Body of pancreas (tissue), 4 donors: ENCODE results near the gene CLK1. TPM values are rescaled to one million over a fixed set of nuclear protein-coding genes. Genes with fewer than 3 reads are reported as not detected.
A peak's percentile ranks its signal among the peaks of the same experiment; 100 is the strongest.

ENCODE experiments used
- ATAC-seq: fragments of 150-250 bp; one replicate; pipeline ENCODE4 v1.9.1; 2016
- DNase-seq, 4 donors: peaks; one replicate each; pipeline ENCODE4 v3.0.0-alpha.2; 2019
- H3K27ac ChIP-seq, 4 donors: fragments of 200-600 bp; sonication (generic); 1 replicate in 3 of 4; 2 replicates in 1 of 4; pipeline versions ENCODE4 v1.5.1 to v1.6.1; 2016 to 2019; ENCODE audit warnings: mild to moderate bottlenecking in 1 of 4, mixed read lengths in 1 of 4, moderate library complexity in 1 of 4
- H3K27me3 ChIP-seq, 2 donors: fragments of 200-600 bp; sonication (generic); one replicate each; pipeline ENCODE4 v1.6.0; 2016; ENCODE audit warnings: mild to moderate bottlenecking in 1 of 2
- H3K36me3 ChIP-seq, 2 donors: fragments of 200-600 bp; sonication (generic); replicated peaks in 1 of 2; 2 replicates each; pipeline ENCODE4 v1.5.1; 2016; ENCODE audit warnings: low read depth in 2 of 2; ENCODE audit not compliant: insufficient read depth in 1 of 2
- H3K4me1 ChIP-seq: fragments of 200-600 bp; sonication (generic); one replicate; pipeline ENCODE4 v1.6.0; 2016
- H3K4me3 ChIP-seq, 2 donors: fragments of 200-600 bp; sonication (generic); 1 replicate in 1 of 2; 2 replicates in 1 of 2; pipeline ENCODE4 v1.5.1; 2016 to 2019
- H3K9me3 ChIP-seq, 3 donors: fragments of 200-600 bp; sonication (generic); 1 replicate in 2 of 3; 2 replicates in 1 of 3; pipeline ENCODE4 v1.5.1; 2016
- POLR2A ChIP-seq, 3 donors: fragments of 450-650 bp; IDR thresholded peaks; one replicate each; pipeline ENCODE4 v1.6.1; 2016; ENCODE audit warnings: antibody characterized with exemption in 3 of 3, mild to moderate bottlenecking in 2 of 3
- WGBS, 2 donors: methylation state at CpG; one replicate each; pipeline ENCODE4 v1.1.5; 2017; 5-methylcytosine and 5-hydroxymethylcytosine counted together
- intact Hi-C: fragments of 100-400 bp; cut with DNase I; formaldehyde crosslinking; loops from one replicate; pipeline ENCODE4 v1.15.1; 2023
- total RNA-seq, 2 donors: library from RNA; depleted of rRNA; stranded (reverse); fragments of >200 nt; gene quantifications; one replicate each; pipeline ENCODE4 v1.1.0, GENCODE V29; 2016
- TF ChIP-seq, protein P1 (sequence below), 7 experiments: fragments of 450-650 bp in 4 of 7; fragments of 200-600 bp in 3 of 7; sonication (generic) in 3 of 7; IDR thresholded peaks; one replicate each; pipeline ENCODE4 v1.5.1; 2016 to 2019; ENCODE audit warnings: antibody characterized with exemption in 7 of 7

The CLK1 gene
- total RNA-seq, 2 donors from 2014 or later = 143 to 151 TPM

GRCh38 chr2:200812122-200813022, 52.1 kb downstream of the CLK1 start:
- H3K9me3 ChIP-seq = no peaks in the 10 kb centered on the region
- peak overlapping the region; percentile 91 to 99 for H3K4me3 ChIP-seq
- peak; percentile 61 for ATAC-seq
- H3K4me1 ChIP-seq = peaks cover 36% of the 10 kb centered on the region
- 1 to 4% methylated on average over 12 to 66 of the region's 70 CpGs for WGBS, 2 donors
- TF ChIP-seq, protein P1, sequence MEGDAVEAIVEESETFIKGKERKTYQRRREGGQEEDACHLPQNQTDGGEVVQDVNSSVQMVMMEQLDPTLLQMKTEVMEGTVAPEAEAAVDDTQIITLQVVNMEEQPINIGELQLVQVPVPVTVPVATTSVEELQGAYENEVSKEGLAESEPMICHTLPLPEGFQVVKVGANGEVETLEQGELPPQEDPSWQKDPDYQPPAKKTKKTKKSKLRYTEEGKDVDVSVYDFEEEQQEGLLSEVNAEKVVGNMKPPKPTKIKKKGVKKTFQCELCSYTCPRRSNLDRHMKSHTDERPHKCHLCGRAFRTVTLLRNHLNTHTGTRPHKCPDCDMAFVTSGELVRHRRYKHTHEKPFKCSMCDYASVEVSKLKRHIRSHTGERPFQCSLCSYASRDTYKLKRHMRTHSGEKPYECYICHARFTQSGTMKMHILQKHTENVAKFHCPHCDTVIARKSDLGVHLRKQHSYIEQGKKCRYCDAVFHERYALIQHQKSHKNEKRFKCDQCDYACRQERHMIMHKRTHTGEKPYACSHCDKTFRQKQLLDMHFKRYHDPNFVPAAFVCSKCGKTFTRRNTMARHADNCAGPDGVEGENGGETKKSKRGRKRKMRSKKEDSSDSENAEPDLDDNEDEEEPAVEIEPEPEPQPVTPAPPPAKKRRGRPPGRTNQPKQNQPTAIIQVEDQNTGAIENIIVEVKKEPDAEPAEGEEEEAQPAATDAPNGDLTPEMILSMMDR (IDR thresholded peaks at IDR 0.05) = peak; percentile 50 to 79 (median 73)
- TF ChIP-seq POLR2A (IDR thresholded peaks at IDR 0.05) = no peak
- DNase-seq = peak; percentile 78 to 84 (median 80)
- H3K27ac ChIP-seq = peak overlapping the region; percentile 90 to 99 (median 96)
- H3K36me3 ChIP-seq = peaks cover 8 to 23% of the 10 kb centered on the region in 2 donors
- intact Hi-C loops = loop anchor here (10.0 kb wide), 1 partner anchor 98 kb away; no protein-coding TSS in a partner anchor
- no peaks in the 10 kb centered on the region for H3K27me3 ChIP-seq

DNA sequence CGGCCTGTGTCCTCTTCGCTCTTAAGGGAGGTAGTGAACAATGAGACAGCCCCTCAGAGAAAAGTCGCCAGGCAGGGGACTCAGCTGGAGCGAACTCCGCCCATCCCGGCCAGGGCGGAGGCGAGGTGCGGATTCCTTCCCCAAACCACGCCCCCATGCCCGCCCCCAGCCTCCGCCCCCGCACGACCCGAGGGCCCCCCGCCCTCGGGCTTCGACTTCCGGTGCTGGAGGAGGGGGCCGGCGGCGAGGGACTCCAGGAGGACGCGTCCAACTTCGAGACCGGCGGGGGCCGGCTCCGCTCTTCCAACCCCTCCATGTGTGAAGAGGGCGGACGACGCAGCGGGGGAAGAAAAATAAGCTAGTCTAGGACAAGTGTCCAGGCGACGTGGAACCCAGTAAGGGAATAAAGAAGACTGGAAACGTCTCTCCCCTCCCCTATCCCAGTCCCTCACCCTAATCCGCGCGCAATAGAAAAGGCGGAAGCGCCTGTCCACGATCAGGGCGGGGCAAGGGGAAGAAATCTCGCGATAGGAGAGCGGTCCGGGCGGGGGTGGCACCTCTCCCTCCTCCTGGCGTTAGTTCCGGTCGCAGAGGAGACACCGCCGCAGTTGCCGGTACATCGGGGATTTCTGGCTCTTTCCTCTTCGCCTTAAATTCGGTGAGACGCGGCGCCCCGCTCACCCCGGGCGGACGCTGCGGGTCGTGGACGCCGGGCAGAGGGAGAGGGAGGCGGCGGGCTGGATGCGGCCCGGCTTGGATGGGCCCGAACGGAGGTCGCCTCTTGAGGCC, 52.9 kb downstream of the CLK1 start, which contains the start of gene BZW1:
BZW1 (plus strand) TSS at position 578 of the 789 bp plus-strand sequence. CDS start 1,308 bp downstream, outside the sequence.
- 1% methylated on average over 45 to 75 of the region's 75 CpGs for WGBS, 2 donors

DNA sequence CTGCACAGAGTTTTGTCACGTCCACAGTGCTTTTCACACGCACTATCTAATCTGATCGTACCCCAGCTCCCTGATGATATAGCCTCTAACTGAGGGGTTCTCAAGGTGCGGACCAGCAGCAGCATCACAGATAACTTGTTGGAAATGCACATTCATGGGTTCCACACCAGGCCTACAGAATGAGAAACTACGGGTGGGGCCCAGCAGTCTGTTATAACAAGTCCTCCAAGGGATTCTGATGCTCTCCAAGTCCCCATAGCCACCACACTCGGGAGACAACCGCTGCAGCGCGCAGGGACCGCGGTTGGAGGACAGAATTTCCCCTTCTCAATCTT, 53.5 kb downstream of the CLK1 start:
- WGBS, 2 donors = 2 to 3% methylated on average over 9 to 11 of the region's 11 CpGs
- intact Hi-C loops = loop anchor here (10.0 kb wide), 1 partner anchor 96 kb away; no protein-coding TSS in a partner anchor
- Histone ChIP-seq H3K9me3 (no peaks in the 10 kb centered on the region), H3K27ac (peak overlapping the region; percentile 90 to 99 (median 96)), H3K4me1 (peaks cover 36% of the 10 kb centered on the region), H3K36me3 (peaks cover 0 to 10% of the 10 kb centered on the region in 2 donors), H3K4me3 (peak overlapping the region; percentile 14 to 33), H3K27me3 (no peaks in the 10 kb centered on the region)
- TF ChIP-seq, protein P1 (IDR thresholded peaks at IDR 0.05) = no peak
- TF ChIP-seq POLR2A (IDR thresholded peaks at IDR 0.05) = no peak
- ATAC-seq (no peak), DNase-seq (no peak)

More for the DNA sequence above, 52.9 kb downstream of the CLK1 start, which contains the start of gene BZW1:
- peak within 1 kb of the TSS; percentile 91 to 99 for H3K4me3 ChIP-seq
- ATAC-seq (peak; percentile 93), DNase-seq (peak; percentile 95 to 96 (median 96))
- intact Hi-C loops = loop anchor here (10.0 kb wide), 1 partner anchor 97 kb away; no protein-coding TSS in a partner anchor
- TF ChIP-seq, protein P1 (IDR thresholded peaks at IDR 0.05) = peak in 2 of 7 experiments; percentile 2 to 12
- TF ChIP-seq POLR2A (IDR thresholded peaks at IDR 0.05) = peak; percentile 92 to 97 (median 96)
- peaks cover 2 to 15% of the 10 kb centered on the region in 2 donors for H3K36me3 ChIP-seq
- H3K27me3 ChIP-seq = no peaks in the 10 kb centered on the region
- H3K27ac ChIP-seq = peak within 1 kb of the TSS; percentile 90 to 99 (median 96)
- H3K9me3 ChIP-seq = no peaks in the 10 kb centered on the region
- H3K4me1 ChIP-seq = peaks cover 36% of the 10 kb centered on the region

DNA sequence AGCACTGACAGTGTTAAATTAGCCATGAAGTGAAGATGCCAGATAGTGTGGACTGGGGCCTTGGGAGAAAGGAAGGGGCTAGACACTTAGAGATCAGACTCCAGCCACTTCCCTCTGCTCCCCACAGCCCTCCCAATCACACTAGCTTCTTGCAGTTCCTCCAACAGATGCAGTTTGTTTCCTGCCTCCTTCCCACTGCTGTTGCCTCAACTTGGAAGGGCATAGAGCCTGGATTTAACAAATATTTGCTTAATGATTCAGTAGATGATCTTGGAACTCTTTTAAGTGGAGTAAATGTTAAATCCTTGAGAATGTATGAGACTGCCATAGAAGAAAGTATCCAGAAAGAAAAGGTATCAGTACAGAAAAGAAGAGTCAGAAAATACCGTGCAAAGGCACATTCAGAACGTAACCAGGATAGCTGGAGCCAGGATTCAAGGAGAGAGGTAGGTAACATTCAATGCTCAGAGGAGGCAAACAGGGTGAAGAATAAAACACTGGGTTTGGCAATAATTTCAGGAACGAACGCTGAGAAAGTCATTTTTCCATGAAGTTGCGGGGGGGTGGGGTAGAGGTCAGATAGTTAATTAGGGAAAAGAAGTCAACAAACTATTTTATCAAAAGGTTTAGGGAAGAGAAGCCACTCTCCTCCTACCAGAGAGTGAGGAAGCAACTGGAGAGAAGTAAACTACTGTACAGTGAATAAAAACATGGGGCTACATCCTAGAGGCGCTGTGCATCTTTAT, 54.0 kb downstream of the CLK1 start:
- H3K4me1 ChIP-seq = peaks cover 36% of the 10 kb centered on the region
- H3K27ac ChIP-seq = peak overlapping the region; percentile 90 to 99 (median 96)
- intact Hi-C loops = loop anchor here (10.0 kb wide), 1 partner anchor 96 kb away; no protein-coding TSS in a partner anchor
- no peaks in the 10 kb centered on the region for H3K9me3 ChIP-seq
- TF ChIP-seq, protein P1 (IDR thresholded peaks at IDR 0.05) = no peak
- no peak for TF ChIP-seq POLR2A (IDR thresholded peaks at IDR 0.05)
- 7 to 10% methylated on average over 6 of the region's 6 CpGs for WGBS, 2 donors
- H3K36me3 ChIP-seq = peaks cover 0 to 5% of the 10 kb centered on the region in 2 donors
- DNase-seq = peak; percentile 39 to 57 (median 50)
- H3K27me3 ChIP-seq = no peaks in the 10 kb centered on the region
- ATAC-seq = no peak
- H3K4me3 ChIP-seq = peak overlapping the region in 1 of 2 donors; percentile 14
